Sigmoid colon (tissue), 7 donors: ENCODE data around the gene TBC1D22A. TPM values are rescaled to one million over a fixed set of nuclear protein-coding genes. Genes with fewer than 3 reads are reported as not detected.

Experiments used
- DNase-seq: peaks from one replicate; pipeline ENCODE4 v3.0.0-alpha.2; 2019
- H3K27ac ChIP-seq, 4 donors: fragments of 200-600 bp; sonication (generic); one replicate each; pipeline ENCODE4 v1.5.1; 2016 to 2019; ENCODE audit warnings: mild to moderate bottlenecking in 1 of 4
- H3K27me3 ChIP-seq, 3 donors: fragments of 200-600 bp; sonication (generic); one replicate each; pipeline ENCODE4 v1.5.1; 2019; ENCODE audit warnings: mild to moderate bottlenecking in 1 of 3
- H3K36me3 ChIP-seq, 4 donors: fragments of 200-600 bp; sonication (generic); one replicate each; pipeline ENCODE4 v1.5.1; 2016 to 2019
- H3K4me1 ChIP-seq, 4 donors: fragments of 200-600 bp; sonication (generic); one replicate each; pipeline ENCODE4 v1.5.1; 2017 to 2019
- H3K4me3 ChIP-seq, 4 donors: fragments of 200-600 bp; sonication (generic); one replicate each; pipeline ENCODE4 v1.5.1; 2017 to 2019; ENCODE audit warnings: mild to moderate bottlenecking in 2 of 4, moderate library complexity in 1 of 4
- H3K9me3 ChIP-seq, 4 donors: fragments of 200-600 bp in 3 of 4; sonication (generic) in 3 of 4; one replicate each; pipeline versions ENCODE4 v1.5.1 to v1.6.1; 2013 to 2019
- CTCF ChIP-seq, 4 experiments: fragments of 450-650 bp in 3 of 4; fragments of 200-600 bp in 1 of 4; IDR thresholded peaks; one replicate each; pipeline ENCODE4 v1.5.1; 2016 to 2019; ENCODE audit warnings: antibody characterized with exemption in 4 of 4, mild to moderate bottlenecking in 3 of 4, moderate library complexity in 2 of 4
- EP300 ChIP-seq, 4 donors: sonication (generic); formaldehyde crosslinking; IDR thresholded peaks; one replicate each; pipeline ENCODE4 v1.6.1; 2017; ENCODE audit warnings: antibody characterized with exemption in 4 of 4
- POLR2A ChIP-seq, 2 donors: fragments of 450-650 bp; IDR thresholded peaks; one replicate each; pipeline ENCODE4 v1.6.1; 2016; ENCODE audit warnings: antibody characterized with exemption in 2 of 2, mild to moderate bottlenecking in 2 of 2, moderate library complexity in 2 of 2
- POLR2AphosphoS5 ChIP-seq, 4 donors: sonication (generic); formaldehyde crosslinking; IDR thresholded peaks; one replicate each; pipeline ENCODE4 v1.6.1; 2017; ENCODE audit warnings: antibody characterized with exemption in 4 of 4
- WGBS, 2 donors: extraction: QIAGEN DNeasy Blood & Tissue Kit; methylation state at CpG; one replicate each; pipeline ENCODE4 v1.1.7; 2013; 5-methylcytosine and 5-hydroxymethylcytosine counted together
- intact Hi-C: fragments of 100-400 bp; cut with DNase I; formaldehyde crosslinking; loops from one replicate; pipeline ENCODE4 v1.15.1; 2023
- polyA plus RNA-seq, 3 donors: library from polyadenylated mRNA; stranded (reverse); fragments of 200-250 nt; gene quantifications; one replicate each; pipeline ENCODE4 v1.2.3, GENCODE V29; 2013
- total RNA-seq, 4 donors: library from RNA; depleted of rRNA; stranded (reverse); fragments of >200 nt; gene quantifications; one replicate each; pipeline ENCODE4 v1.1.0, GENCODE V29; 2016
- donor health status: healthy with polysubstance abuse.
- donor health status: Bipolar disorder and iron deficiency.
- donor health status: healthy.

The TBC1D22A gene
- total and polyA plus RNA-seq, 7 donors, result 13.6 to 34.6 (median 14.3) TPM

- TF ChIP-seq CTCF (IDR thresholded peaks at IDR 0.05) (no peak), POLR2A (IDR thresholded peaks at IDR 0.05) (no peak), POLR2AphosphoS5 (IDR thresholded peaks at IDR 0.05) (no peak), EP300 (IDR thresholded peaks at IDR 0.05) (no peak)
- intact Hi-C loops, result no loop called here
- H3K27me3 ChIP-seq, result no peaks in the 10 kb centered on the region
- no peaks in the 10 kb centered on the region for H3K9me3 ChIP-seq
- 93 to 94% methylated on average over 4 of the region's 4 CpGs for WGBS, 2 donors
- H3K4me3 ChIP-seq, result no peak overlapping the region
- H3K27ac ChIP-seq, result no peak overlapping the region
- H3K4me1 ChIP-seq, result peaks cover 0 to 18% (median 14%) of the 10 kb centered on the region in 4 donors
- DNase-seq, result no peak
- H3K36me3 ChIP-seq, result no peaks in the 10 kb centered on the region
Measured at GRCh38 chr22:46897246-46897623, 134.8 kb downstream of the TBC1D22A start.

- intact Hi-C loops, result no loop called here
- WGBS, 2 donors, result 81 to 88% methylated on average over 5 of the region's 5 CpGs
- H3K4me3 ChIP-seq, result no peak overlapping the region
Measured at GRCh38 chr22:46900549-46900948, 138.1 kb downstream of the TBC1D22A start.

GRCh38 chr22:46902436-46902835 is 140.0 kb downstream of the TBC1D22A start:
- Histone ChIP-seq H3K27me3 (no peaks in the 10 kb centered on the region), H3K9me3 (no peaks in the 10 kb centered on the region), H3K27ac (no peak overlapping the region), H3K4me1 (no peaks in the 10 kb centered on the region), H3K4me3 (no peak overlapping the region), H3K36me3 (no peaks in the 10 kb centered on the region)
- no peak for DNase-seq
- WGBS, 2 donors, result 94% methylated on average over 14 of the region's 14 CpGs
- intact Hi-C loops, result no loop called here
- no peak for TF ChIP-seq EP300 (IDR thresholded peaks at IDR 0.05)
- TF ChIP-seq POLR2A (IDR thresholded peaks at IDR 0.05), result no peak
- no peak for TF ChIP-seq POLR2AphosphoS5 (IDR thresholded peaks at IDR 0.05)
- TF ChIP-seq CTCF (IDR thresholded peaks at IDR 0.05), result no peak

More at GRCh38 chr22:46900549-46900948, 138.1 kb downstream of the TBC1D22A start:
- DNase-seq, result no peak
- Histone ChIP-seq H3K27me3 (no peaks in the 10 kb centered on the region), H3K9me3 (no peaks in the 10 kb centered on the region), H3K27ac (no peak overlapping the region), H3K4me1 (no peaks in the 10 kb centered on the region), H3K36me3 (no peaks in the 10 kb centered on the region)
- no peak for TF ChIP-seq POLR2AphosphoS5 (IDR thresholded peaks at IDR 0.05)
- TF ChIP-seq CTCF (IDR thresholded peaks at IDR 0.05), result no peak
- TF ChIP-seq EP300 (IDR thresholded peaks at IDR 0.05), result no peak
- TF ChIP-seq POLR2A (IDR thresholded peaks at IDR 0.05), result no peak

GRCh38 chr22:46902998-46903916 is 140.8 kb downstream of the TBC1D22A start:
- Histone ChIP-seq H3K27me3 (no peaks in the 10 kb centered on the region), H3K27ac (no peak overlapping the region), H3K9me3 (no peaks in the 10 kb centered on the region), H3K4me3 (no peak overlapping the region), H3K4me1 (no peaks in the 10 kb centered on the region), H3K36me3 (no peaks in the 10 kb centered on the region)
- 93% methylated on average over 29 of the region's 29 CpGs for WGBS, 2 donors
- TF ChIP-seq CTCF (IDR thresholded peaks at IDR 0.05) (no peak), EP300 (IDR thresholded peaks at IDR 0.05) (no peak), POLR2A (IDR thresholded peaks at IDR 0.05) (no peak), POLR2AphosphoS5 (IDR thresholded peaks at IDR 0.05) (no peak)
- intact Hi-C loops, result no loop called here
- no peak for DNase-seq
